HUES48 (cell line): ENCODE results near the gene FCGR2B.

Source experiments
- H3K27ac ChIP-seq: one replicate; pipeline ENCODE4 v1.7.0; 2013; ENCODE audit warnings: low read depth, low read length, inconsistent platforms
- H3K27me3 ChIP-seq: 2 replicates; pipeline ENCODE4 v1.6.1; 2013; ENCODE audit warnings: mild to moderate bottlenecking, low read length; ENCODE audit not compliant: control insufficient read depth, insufficient read depth
- H3K36me3 ChIP-seq: 2 replicates; pipeline ENCODE4 v1.6.1; 2013; ENCODE audit warnings: low read length; ENCODE audit not compliant: control insufficient read depth, insufficient read depth
- H3K4me1 ChIP-seq: 2 replicates; pipeline ENCODE4 v1.6.1; 2013; ENCODE audit warnings: mild to moderate bottlenecking, low read length; ENCODE audit not compliant: control insufficient read depth, insufficient read depth
- H3K4me3 ChIP-seq: 2 replicates; pipeline ENCODE4 v1.5.1; 2013; ENCODE audit warnings: mild to moderate bottlenecking, low read depth, low read length
- H3K9ac ChIP-seq: 2 replicates; pipeline ENCODE4 v1.6.1; 2013; ENCODE audit warnings: mild to moderate bottlenecking, low read depth, low read length, moderate library complexity
- H3K9me3 ChIP-seq: 2 replicates; pipeline ENCODE4 v1.6.1; 2013; ENCODE audit warnings: low read length; ENCODE audit not compliant: control insufficient read depth, insufficient read depth

FCGR2B gene

DNA sequence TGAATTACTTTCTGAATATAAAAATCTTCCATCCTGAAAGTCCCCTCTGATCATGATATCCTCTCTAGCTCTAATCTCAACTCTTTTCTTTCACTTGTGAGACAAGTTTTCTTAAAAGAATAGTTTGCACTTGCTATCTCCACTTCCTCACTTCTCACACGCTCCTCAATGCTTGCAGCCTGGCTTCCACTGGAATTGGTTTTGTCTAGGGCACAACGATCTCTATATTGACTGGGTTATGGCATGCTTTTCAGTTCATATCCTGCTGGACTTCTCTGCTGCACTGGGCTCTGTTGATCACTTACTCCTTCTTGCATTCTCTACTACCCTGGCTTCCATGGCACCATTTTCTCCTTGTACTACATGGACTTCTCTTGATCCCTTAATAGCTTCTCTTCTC is 44.6 kb downstream of the FCGR2B start:
- no peaks in the 10 kb centered on the region for H3K4me1 ChIP-seq
- H3K4me3 ChIP-seq: no peak overlapping the region
- H3K27me3 ChIP-seq: no peaks in the 10 kb centered on the region
- H3K27ac ChIP-seq: no peak overlapping the region
- H3K9ac ChIP-seq: no peak overlapping the region
- no peaks in the 10 kb centered on the region for H3K36me3 ChIP-seq
- H3K9me3 ChIP-seq: no peaks in the 10 kb centered on the region

DNA sequence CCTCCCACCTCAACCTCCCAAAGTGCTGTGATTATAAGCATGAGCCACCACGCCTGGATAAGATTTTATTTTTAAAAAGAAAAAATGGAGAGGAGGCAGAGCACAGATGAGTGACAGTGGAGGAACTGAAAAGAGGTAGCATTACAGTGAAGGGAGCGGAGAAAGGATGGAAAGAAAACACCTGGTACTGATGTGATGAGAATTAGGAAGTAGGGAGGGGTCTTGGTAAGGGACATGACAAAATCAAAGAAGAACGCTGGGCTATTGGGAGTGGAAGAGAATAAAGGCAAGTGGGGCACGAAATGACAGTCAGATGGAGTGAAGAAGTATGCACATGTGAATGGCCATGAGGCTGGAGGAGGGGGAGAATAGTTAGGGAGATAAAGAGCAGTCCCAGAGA is 46.4 kb downstream of the FCGR2B start:
- H3K9me3 ChIP-seq: no peaks in the 10 kb centered on the region
- no peak overlapping the region for H3K4me3 ChIP-seq
- H3K27ac ChIP-seq: no peak overlapping the region
- no peaks in the 10 kb centered on the region for H3K36me3 ChIP-seq
- H3K27me3 ChIP-seq: no peaks in the 10 kb centered on the region
- H3K4me1 ChIP-seq: no peaks in the 10 kb centered on the region
- H3K9ac ChIP-seq: no peak overlapping the region

DNA sequence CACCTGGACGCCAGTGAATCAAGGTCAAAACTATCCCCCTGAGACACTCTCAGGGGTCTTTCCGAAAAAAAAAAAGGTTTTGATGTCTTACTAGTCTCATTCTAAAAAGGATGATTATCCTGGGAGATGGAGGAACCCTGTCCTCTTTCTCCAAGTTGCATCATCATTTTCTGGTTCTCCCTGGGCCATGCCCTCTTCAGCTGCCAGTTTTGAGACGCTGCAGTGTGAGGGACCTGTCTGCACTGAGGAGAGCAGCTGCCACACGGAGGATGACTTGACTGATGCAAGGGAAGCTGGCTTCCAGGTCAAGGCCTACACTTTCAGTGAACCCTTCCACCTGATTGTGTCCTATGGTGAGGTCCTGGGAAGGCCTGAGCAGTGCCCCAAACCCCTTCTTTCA is 47.6 kb downstream of the FCGR2B start:
- Histone ChIP-seq H3K27ac (no peak overlapping the region), H3K9me3 (no peaks in the 10 kb centered on the region), H3K9ac (no peak overlapping the region), H3K36me3 (no peaks in the 10 kb centered on the region), H3K4me3 (no peak overlapping the region), H3K27me3 (no peaks in the 10 kb centered on the region), H3K4me1 (no peaks in the 10 kb centered on the region)

DNA sequence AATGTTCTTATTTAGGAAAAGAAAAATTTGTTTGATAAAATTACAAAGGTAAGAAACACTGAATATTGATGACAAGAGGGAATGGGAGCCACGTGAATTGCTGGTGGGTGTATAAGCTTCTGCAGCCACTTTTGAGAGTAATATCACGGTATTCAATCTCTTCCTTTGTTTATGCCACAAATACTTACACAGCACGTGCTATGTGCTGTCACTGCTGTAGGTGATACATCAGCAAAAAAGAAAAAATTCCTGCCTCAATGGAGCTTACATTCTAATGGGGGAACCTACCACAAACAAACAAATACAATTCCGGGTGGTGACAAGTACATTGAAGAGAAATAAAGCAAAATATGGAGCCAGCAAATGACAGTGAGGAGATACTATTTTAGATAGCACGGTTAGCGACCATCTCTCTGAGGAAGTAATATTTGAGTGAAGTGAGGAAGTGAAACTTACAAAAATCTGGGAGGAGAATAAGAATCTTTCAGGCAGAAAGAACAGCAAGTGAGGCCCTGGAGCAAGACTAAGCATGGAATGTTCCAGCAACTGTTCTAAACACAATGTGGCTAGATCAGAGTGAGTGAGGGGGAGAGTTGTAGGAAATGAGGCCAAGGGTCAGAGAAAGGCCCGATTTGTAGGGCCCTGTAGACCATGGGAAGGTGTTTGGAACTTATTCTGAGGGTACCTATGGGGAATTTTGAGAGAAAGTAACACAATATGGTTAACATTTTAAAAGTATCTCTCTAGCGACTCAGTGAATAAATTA is 55.8 kb downstream of the FCGR2B start:
- Histone ChIP-seq H3K9ac (no peak overlapping the region), H3K4me3 (no peak overlapping the region), H3K36me3 (no peaks in the 10 kb centered on the region), H3K27ac (no peak overlapping the region), H3K27me3 (peaks cover 13% of the 10 kb centered on the region), H3K9me3 (no peaks in the 10 kb centered on the region), H3K4me1 (no peaks in the 10 kb centered on the region)

DNA sequence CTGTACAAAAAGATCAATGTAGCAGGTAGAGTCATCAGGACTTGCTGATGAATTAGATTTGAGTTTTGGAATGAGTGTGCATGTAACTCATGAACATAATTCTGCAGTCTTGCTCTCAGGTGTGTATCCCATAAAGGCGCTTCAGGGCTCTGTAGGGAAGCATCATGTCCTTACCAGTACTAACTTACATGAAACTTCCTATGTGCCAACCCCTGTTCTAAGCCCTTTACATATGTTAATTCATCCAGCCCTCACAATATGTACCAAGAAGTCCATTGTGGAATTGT is 56.3 kb downstream of the FCGR2B start:
- Histone ChIP-seq H3K36me3 (no peaks in the 10 kb centered on the region), H3K4me1 (no peaks in the 10 kb centered on the region), H3K9ac (no peak overlapping the region), H3K27me3 (peaks cover 17% of the 10 kb centered on the region), H3K27ac (no peak overlapping the region), H3K4me3 (no peak overlapping the region), H3K9me3 (no peaks in the 10 kb centered on the region)

DNA sequence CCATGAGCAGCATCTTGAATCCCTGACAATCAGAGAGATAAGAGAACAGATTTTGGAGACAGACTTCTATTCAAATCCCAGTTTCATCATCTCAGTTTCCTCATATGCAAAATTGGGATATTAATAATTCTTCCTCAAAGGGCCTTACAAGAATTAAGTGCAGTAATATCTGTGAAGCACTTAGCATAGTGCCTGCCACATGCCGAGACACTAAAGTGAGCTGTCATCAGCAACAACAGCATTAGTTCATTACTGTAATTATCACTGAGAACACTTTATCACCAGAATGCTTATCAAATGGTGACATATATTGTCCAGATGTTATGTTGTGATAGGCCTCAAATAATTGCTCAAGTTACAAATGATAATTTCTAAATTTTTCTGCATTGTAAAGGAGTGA is 57.5 kb downstream of the FCGR2B start:
- no peaks in the 10 kb centered on the region for H3K9me3 ChIP-seq
- no peaks in the 10 kb centered on the region for H3K36me3 ChIP-seq
- H3K27ac ChIP-seq: no peak overlapping the region
- H3K4me3 ChIP-seq: no peak overlapping the region
- H3K27me3 ChIP-seq: peaks cover 29% of the 10 kb centered on the region
- no peak overlapping the region for H3K9ac ChIP-seq
- H3K4me1 ChIP-seq: no peaks in the 10 kb centered on the region

DNA sequence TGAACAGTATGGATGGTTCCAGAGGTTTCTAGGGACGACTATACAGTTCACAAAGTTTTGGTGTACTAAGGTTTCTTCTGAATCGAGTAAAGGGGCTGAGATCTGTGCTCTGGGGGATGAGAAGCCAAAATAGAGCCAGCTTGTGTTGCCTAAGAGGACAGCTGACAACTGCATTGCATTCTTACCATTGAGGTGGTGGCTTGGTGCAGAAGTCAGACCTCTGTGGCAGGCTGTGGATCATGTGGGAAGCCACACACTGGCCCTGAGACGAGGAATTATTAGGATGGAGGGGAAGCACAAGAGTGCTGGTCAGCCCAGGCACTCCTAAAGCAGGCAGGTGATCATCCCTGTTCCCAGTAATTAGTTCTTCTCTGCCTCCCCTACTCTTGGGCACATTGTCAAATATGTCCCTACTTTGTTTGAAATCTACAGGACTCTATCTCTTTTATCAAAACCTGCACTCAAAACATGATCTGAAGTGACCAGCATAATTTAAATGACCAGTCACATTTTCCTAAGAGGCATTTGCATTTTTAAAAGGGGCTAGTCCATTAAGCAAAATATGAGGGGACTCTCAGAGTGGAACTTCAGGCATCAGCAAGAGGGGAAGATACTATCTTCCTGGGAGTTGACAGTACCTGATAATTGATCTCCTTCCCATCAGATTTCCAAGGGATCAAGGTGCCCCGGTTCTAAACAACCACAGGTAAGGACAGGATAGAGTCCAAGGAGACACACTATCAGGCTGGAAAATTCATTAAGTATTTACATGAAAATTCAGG is 58.2 kb downstream of the FCGR2B start, which contains the start of gene FCRLB:
TSS of gene FCRLB (plus strand) at position 589 of the 782 bp plus-strand sequence. CDS start 1,129 bp downstream, outside the sequence.
- Histone ChIP-seq H3K36me3 (no peaks in the 10 kb centered on the region), H3K4me1 (no peaks in the 10 kb centered on the region; the same call in 1 of the 2 replicates), H3K9me3 (no peaks in the 10 kb centered on the region), H3K9ac (no peak within 1 kb of the TSS), H3K4me3 (no peak within 1 kb of the TSS), H3K27me3 (peaks cover 36% of the 10 kb centered on the region), H3K27ac (no peak within 1 kb of the TSS)

DNA sequence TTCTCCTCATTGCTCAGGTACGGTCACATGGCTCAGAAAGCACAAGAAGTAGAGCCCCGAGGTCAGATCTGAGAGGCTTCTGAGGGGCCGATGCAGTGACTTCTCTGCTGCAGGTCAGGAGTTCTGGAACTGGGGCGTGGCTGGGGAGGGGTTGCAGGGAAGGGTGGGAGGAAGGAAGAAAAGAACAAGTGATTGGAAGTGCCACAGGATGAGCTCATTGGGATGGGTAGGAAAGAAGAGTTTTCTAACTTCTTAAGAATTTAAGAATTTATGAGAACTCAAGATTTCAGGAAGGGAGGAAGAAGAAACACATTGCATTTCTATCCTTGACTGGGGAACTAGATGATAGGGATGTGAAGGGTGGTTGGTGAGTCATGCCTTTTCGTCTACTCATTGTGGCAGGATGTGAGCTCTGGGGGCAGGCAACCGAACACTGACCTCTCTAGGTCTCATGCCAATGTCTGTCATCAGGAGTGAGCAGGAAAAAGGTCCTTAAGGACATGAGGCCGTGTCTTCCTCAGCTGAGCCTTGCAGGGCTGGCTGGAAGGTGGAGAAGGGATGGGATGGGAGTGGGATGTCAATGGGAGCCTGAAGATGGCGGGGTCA is 58.9 kb downstream of the FCGR2B start:
- H3K9ac ChIP-seq: no peak overlapping the region

DNA sequence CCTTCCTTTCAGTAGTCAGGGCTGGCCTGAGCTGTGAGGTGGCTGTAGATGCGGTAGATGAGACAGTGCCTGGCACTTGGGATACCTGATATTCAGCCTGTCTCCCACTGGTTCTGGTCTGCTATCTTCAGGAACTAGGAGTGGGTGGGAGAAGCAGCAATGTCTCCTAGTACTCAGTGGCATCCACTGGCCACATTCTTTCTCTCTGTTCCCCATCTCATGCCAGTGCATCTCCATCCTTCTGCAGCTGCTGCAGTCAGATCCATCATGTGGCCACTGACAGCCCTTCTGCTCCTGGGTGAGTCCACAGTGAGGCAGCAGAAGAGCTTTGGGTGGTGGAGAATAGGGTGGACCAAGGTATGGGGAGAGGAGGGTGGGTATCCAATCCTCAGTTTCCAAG is 59.5 kb downstream of the FCGR2B start:
- no peaks in the 10 kb centered on the region for H3K36me3 ChIP-seq
- H3K27ac ChIP-seq: no peak overlapping the region
- H3K4me1 ChIP-seq: no peaks in the 10 kb centered on the region; the same call in 1 of the 2 replicates
- H3K9ac ChIP-seq: no peak overlapping the region
- H3K4me3 ChIP-seq: no peak overlapping the region
- peaks cover 43% of the 10 kb centered on the region for H3K27me3 ChIP-seq
- H3K9me3 ChIP-seq: no peaks in the 10 kb centered on the region

More for the DNA sequence above, 58.9 kb downstream of the FCGR2B start:
- Histone ChIP-seq H3K9me3 (no peaks in the 10 kb centered on the region), H3K27me3 (peaks cover 42% of the 10 kb centered on the region), H3K36me3 (no peaks in the 10 kb centered on the region), H3K27ac (no peak overlapping the region), H3K4me1 (no peaks in the 10 kb centered on the region; the same call in 1 of the 2 replicates), H3K4me3 (no peak overlapping the region)

DNA sequence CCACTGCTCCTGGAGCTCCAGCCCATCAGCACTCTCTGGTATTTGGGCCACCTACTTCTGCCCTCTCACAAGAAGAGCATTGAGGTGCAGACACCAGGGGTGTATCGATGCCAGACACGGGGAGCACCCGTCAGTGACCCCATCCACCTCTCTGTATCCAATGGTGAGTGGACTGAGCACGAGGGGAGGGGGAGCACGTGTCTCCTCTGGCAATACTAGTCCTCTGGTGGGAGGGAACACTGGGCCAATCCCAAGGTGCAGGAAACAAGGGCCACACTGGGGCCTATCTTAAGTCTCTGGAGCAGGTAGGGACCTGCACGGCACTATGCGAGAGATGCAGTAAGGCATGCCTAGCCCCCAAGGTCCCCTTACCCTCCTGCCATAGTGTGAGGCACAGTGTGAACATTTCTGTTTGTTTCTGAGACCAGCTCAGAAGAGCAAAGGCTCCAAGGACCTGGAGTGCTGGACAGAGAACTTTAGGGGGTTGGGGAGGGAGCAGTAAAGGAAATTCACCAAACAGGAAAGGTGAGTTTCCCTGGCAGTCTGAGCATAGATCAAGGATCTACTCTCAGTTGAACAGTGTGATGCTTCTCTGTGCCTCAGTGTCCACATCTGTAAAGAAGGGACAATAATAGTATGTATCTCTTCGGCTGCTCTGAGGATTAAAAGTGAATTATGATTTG is 60.7 kb downstream of the FCGR2B start:
- Histone ChIP-seq H3K9ac (no peak overlapping the region), H3K27ac (no peak overlapping the region), H3K27me3 (peaks cover 47% of the 10 kb centered on the region), H3K4me3 (no peak overlapping the region), H3K4me1 (peaks cover 5% of the 10 kb centered on the region), H3K9me3 (no peaks in the 10 kb centered on the region), H3K36me3 (no peaks in the 10 kb centered on the region)
